Epithelial cell of proximal tubule (primary cell): Measurements from ENCODE around the gene HES2. TPM values are rescaled to one million over a fixed set of nuclear protein-coding genes. Genes with fewer than 3 reads are reported as not detected.
A peak's percentile ranks its signal among the peaks of the same experiment; 100 is the strongest.

Experiments
- DNase-seq: peaks from one replicate; pipeline ENCODE4 v3.0.0-alpha.2; 2011; ENCODE audit warnings: low read depth
- H3K4me3 ChIP-seq: 2 replicates; pipeline ENCODE4 v1.5.1; 2011; ENCODE audit warnings: low read depth, mild to moderate bottlenecking, low read length
- total RNA-seq: library from RNA; depleted of rRNA; stranded (reverse); fragments of >200 nt; gene quantifications from 2 replicates; pipeline ENCODE4 v1.2.3, GENCODE V29; 2015
- TF ChIP-seq, protein P1 (sequence below): conservative IDR thresholded peaks from 2 replicates; pipeline ENCODE4 v1.5.1; 2012; ENCODE audit warnings: low read depth, mild to moderate bottlenecking, low read length

The HES2 gene
- total RNA-seq, 1 donor from 2014 or later, result 6.2 TPM

DNA sequence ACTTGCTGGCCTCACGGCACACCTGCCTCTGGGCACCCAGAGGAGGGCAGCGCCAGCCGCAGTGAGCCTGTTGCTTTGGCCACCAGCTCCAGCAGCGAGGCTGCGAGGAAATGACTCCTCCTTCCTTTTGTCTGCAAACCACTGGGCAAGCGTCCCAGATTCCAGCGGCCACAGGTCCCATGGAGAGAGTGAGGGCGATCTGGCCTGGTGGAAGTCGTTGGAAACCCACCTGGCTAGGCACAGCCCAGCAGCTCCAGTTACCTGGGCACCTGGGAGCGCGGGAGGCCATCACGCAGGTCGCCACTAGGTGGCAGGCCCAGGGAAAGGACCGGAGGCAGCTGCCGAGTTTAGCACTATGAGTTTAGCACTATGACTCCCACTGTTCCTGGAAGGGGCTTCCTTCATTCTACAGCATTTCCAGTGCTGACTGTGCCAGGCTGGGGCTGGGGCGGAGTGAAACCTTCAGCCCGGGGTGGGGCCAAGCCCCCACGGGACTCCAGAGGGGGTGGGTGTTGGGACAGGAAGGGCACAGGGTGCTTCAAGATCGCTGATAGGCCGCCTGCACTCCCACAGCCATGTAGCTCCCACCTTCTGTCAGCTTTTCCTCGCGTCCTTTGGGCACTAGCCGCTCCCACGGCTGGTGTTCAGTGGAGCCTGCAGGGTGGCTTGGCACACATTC, 3.7 kb upstream of the HES2 start:
- peak overlapping the region; percentile 21 for H3K4me3 ChIP-seq
- DNase-seq, result no peak
- TF ChIP-seq, protein P1, sequence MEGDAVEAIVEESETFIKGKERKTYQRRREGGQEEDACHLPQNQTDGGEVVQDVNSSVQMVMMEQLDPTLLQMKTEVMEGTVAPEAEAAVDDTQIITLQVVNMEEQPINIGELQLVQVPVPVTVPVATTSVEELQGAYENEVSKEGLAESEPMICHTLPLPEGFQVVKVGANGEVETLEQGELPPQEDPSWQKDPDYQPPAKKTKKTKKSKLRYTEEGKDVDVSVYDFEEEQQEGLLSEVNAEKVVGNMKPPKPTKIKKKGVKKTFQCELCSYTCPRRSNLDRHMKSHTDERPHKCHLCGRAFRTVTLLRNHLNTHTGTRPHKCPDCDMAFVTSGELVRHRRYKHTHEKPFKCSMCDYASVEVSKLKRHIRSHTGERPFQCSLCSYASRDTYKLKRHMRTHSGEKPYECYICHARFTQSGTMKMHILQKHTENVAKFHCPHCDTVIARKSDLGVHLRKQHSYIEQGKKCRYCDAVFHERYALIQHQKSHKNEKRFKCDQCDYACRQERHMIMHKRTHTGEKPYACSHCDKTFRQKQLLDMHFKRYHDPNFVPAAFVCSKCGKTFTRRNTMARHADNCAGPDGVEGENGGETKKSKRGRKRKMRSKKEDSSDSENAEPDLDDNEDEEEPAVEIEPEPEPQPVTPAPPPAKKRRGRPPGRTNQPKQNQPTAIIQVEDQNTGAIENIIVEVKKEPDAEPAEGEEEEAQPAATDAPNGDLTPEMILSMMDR, result peak; percentile 79

DNA sequence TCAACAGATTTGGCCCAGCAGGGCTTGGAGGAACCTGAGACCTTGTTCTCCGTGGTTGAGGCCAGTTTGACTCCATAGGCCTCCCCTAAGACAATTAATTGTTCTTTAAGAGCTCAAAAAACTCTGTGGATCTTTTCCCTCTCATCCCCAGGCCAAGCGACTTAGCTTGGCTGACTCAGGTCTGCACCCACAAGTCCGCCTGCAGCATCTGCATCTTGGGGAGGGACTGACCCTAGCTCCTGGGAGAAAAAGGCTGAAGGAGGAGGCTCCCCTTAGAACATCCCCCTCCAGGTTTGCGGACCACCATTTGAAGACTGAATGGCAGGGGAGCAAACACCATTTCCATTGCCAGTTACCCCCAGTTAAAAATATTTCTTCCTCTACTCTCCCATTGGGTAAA, 1.5 kb upstream of the HES2 start:
- DNase-seq, result no peak
- TF ChIP-seq, protein P1, result no peak
- H3K4me3 ChIP-seq, result no peak overlapping the region

DNA sequence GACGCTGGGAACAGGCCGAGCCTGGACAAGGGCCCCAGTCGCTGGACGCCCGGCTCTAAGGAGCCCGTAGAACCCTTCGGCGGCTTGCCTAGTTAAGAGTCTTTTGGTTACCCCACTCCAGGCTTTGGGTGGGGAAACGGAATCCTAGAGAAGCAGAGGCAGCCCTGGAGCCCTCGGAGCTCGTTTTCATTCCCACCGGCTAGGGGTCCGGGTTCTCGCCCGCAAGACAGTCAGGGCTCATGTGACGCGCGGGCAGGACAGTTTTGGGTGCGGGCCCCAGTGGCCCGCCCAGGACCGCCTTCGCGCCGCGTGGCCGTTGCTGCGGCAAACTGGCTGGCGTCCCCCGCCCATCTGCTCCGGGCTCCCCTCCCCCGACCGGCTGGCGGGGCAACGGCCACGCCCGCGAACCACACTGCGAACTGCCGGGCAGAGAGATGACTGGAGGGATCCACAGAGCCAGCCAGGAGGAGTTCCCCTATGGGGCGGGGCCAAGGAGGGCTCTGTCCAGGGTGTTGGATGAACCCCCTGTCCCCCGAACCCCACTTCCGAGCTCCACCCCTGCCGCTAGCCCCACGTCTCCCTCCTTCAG, 829 bp upstream of the HES2 start:
- no peak for DNase-seq
- TF ChIP-seq, protein P1, result no peak
- H3K4me3 ChIP-seq, result no peak overlapping the region

DNA sequence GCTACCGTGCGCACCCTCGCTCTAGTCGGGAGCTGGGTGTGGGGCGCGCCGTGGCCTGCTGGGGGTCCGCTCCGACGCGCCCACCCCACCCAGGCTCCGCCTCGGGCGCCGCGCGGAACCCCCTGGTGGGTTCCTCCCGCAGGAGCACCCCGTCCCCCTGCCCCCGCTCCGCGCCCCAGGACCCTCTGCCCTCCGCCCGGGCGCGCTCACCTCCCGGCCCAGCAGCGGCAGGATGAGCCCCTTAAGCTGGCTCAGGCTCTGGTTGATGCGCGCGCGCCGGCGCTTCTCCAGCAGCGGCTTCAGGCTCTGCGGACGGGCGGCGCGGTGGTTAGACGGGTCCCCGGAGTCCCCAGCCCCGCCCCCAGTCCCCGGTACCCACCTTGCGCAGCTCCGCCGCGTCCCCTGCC, 319 bp downstream of the HES2 start:
- TF ChIP-seq, protein P1, result no peak
- DNase-seq, result no peak
- H3K4me3 ChIP-seq, result peak overlapping the region; percentile 37

DNA sequence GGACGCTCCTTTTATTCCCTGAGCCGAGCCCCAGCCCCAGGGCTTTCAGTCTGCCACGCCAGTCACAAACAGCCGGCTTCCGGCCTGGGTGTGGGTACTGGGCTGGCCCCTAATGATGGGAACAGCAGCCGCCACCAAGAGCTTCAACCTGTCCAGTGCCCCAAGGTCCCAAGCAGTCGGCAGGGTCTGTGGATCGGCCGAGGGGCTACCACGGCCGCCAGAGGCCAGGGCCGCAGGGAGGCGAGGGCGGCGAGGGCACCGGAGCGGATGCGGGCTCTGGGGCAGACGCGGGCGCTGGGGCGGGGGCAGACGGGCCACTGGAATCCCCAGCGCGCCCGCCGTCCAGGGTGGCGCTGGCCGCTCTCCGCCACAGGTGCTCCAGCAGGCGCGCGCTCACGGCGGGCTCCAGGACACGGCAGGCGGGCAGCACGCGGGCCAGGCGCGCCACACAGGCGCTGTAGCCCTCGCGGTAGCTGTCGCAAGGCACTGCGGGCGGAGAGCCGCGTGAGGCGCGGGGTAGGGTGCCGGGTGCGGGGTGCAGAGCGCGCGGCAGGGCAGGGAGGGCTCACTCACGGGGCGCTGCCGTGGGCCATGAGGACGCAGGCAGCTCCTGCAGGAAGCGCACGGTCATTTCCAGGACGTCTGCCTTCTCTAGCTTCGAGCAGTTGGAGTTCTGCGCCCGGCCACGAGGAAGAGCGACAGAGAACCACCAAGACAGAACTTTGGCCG, 887 bp downstream of the HES2 start:
- DNase-seq, result no peak
- TF ChIP-seq, protein P1, result no peak
- peak overlapping the region; percentile 37 for H3K4me3 ChIP-seq

DNA sequence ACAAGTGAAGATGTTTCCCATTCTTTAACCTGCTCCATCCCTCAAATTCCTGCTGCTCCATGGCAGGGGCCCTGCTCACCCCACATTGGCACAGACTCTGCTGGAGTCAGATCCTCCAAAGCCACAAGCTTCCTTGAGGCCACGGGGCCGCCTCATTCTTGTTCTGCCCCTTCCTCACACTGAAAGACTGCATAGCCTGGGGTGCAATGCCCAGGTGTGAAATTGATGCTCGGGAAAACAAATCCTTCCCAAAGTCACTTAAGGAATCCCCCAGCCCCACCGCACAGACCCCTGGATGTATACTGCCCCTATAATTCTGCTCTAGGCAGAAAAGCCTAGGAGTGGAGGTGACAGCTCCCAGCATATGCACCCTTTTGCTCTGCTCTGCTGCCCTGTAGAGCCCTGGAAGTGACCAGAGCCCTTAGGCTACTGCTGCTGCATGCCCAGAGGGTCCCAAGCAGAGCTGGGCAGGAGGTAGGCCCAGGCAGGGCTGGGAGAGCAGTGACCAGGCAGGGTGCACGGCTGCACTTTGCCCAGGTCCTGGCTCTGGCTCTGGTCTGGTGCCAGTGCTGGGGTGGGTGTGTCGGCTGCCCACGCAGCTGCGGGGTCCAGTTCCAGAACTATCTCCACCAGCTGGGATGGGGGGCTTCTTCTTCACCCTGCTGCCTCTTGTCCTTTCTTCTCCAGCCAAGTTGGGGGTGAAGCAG, 1.6 kb downstream of the HES2 start:
- TF ChIP-seq, protein P1, result no peak
- DNase-seq, result no peak
- no peak overlapping the region for H3K4me3 ChIP-seq
